Bone marrow (tissue), 2 donors: ENCODE measurements around the gene UQCRQ.

Experiments
- DNase-seq, 2 donors: peaks; one replicate each; lab custom pipeline; 2025; lab: John Stamatoyannopoulos, UW

Gene UQCRQ

DNA sequence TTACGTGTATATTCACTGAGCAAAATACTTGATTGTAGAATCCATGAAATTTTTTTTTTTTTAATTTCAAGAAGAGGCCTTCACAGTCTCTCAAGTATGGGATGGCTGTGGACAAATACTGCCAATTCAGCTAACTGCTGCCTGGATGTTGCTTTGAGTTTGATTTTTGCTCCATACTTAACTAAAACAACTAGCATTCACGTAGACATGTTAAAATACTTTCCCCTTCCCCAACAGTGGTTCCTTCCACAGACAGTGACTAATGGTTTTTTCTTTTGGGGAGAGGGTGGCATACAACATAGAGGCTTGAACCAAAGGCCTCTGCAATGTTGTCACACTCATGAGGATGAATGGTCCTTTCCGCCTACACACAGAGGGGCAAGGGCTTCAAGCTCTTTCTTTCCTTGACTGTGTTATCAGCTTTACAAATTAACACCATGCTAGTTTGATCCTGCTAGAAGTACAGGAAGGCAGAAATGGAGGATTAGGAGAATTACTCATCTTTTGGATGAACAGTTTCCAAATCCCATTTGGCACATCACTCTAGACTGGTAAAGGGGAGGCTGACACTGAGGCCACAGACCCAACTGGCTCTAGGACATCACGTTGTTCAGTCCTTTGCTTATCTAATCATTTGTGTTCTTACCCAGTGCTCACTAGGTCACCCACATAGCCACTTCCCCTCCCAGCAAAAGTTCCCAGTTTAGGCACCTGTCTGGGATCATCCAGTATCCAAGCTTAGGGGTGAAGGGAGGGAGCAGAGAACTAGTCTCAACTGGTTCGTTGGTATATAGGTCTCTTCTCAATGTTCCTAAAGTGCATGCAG, 5.2 kb downstream of the UQCRQ start:
- no peak for DNase-seq

DNA sequence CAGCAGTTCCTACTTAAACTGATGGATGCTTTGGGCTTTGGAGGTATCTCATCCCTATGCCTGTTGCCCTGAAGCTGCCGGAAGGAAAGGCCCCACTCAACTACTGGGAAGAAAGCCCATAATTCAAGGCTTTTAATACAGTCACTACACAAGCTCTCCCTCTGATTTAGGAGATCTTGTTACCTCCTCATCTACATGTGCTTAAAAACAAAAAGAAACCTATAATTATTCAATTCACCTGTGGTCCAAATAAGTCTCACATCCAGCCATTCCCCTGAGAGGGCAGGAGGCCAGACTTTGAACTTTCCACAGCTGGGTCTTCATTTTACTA, 6.3 kb downstream of the UQCRQ start:
- DNase-seq = no peak

DNA sequence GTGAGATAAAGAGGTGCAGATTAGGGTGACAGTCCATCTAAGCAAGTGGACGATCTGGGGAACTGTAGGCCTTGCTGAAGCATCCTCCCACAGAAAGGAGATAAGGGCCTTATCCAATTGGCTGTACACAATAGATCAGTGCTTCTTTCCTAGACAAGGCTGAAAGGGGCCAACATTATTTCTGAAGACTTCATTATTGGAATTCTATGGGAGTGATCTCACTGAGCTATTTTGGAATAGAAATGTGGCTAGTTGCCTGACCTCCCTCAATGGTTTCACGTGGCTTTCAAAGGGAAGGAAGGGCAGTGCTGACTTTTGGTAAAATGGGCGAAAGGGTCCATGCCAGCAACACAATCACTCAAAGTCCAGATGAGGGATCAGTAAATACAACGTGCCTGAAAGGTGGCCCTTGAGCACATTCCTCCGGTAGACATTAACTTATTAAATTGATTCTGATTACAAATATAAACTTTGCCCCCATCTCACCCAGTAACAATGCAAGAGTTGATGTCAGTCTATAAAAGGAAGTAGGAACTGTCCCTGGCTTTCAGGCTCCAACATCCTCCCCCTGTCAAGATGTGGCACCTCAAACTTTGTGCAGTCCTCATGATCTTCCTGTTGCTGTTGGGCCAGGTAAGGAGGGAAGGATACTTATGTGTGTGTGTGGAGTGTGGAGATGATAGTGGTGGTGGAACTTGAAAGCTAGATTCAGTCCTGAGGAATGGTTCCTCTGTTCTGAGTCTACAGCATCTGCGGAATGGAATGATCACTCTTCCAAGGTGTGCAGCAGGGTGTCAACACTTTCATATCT, 6.9 kb downstream of the UQCRQ start, which contains the start of gene LEAP2:
LEAP2 (plus strand) TSS at position 550 of the 811 bp plus-strand sequence; CDS start at position 577, 27 bp downstream.
- DNase-seq = no peak

DNA sequence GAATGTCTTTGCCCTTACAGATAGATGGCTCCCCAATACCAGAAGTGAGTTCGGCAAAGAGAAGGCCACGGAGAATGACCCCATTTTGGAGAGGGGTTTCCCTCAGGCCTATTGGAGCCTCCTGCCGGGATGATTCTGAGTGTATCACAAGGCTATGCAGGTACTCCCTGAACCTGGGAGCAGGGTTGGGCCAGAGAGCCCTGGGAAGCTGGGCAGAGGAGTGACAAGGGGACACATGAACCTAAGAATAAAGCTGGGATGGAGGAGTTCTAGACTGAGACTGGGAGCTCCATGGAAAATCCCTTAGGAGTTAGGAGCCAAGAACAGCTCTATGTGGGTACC, 7.5 kb downstream of the UQCRQ start:
- DNase-seq = no peak

DNA sequence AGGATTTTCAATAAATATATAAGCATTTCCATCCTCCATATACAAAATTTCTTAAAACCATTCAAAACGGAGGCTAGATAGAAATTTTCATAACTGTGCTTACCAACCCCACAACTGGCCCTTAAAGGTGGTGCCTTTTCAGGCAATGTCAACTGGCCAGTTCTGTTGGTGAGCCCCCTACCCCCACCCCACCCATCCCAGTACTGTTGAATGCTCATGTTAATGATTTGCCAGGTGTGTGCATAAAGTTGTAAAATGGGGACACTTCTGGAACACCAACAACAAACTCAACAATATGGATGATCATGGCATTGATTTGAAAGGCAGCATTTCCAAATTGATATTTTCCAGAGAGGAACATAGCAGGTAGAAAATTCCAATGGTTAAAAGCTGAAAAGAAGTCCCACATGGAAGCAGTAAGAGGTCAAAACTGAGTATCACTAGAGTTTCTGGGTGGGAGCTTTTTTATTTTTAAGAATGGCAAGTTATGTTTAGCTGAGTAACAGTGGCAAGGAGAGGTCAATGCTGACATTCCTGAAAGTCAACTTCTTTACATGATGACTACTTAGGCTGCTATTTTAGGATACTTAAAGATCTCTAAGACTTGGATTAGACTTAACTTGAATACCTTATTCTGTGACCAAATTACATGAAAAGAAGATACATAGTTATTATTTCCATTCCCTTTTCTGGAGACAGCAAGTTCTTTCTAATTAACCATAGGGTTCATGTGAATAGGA, 9.7 kb downstream of the UQCRQ start:
- no peak for DNase-seq

DNA sequence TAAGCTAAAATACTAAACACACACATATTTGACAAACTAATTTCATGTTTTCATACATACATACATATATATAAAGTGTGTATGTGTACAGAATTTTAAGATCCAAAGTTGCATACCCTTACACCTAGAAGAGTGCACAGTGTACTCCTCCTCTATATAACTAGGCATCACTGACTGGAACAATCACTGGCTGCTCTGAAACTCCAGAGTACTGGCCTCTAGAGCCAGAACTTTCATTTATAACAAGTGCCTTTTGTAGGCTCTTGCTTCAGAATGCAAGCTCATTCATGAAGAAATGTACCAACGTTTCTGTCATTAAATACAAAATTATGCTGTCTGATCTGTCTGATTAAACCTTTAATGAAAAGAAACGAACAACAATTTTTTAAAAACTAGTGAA, 11.0 kb downstream of the UQCRQ start:
- DNase-seq = no peak

DNA sequence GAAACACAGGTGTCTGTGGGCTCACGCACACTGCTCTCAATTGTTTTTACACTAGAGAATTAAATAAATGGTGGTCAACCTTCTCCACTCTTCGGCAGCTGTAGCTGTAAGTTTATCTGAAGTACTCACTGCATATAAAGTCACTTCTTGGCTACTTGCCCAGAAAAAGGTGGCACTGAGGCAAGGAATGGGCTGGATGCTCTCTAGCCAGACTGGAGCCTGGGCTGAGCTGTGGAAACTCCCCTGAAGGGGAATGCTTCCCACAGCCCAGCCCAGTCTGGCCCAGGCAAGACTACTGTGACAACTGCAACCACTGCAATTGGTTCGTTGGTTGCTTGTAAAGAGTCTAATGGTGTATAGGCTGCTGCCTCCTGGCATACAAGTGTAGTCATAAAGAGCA, 11.5 kb downstream of the UQCRQ start:
- DNase-seq = no peak

DNA sequence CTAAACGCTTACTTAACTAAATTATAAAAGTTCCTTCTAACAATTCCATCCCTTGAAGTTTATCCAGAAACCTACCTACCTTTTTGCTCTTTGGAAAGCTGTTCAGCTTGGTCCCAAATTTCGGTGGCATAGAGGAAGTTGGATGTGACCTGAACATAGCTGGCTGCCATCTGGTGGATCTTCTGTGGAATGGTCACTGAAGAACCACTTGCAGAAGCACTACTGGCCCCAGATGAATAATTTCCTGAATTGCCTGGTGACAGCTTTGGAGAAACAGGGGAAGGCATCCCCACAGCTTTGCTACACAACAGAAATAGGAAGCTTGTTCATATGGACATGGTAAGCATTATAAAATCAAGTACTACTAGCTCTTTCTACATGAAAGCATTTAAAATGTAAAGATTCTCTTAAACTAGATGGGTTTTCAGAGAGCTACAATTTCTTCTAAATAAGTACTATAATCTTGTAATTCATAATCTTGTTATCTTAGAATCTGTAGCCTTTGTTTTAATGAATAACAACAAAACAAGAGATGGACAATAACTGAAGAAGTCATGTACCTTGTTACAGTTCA, 16.9 kb downstream of the UQCRQ start:
- DNase-seq = peak in 1 of 2 donors; percentile 54

DNA sequence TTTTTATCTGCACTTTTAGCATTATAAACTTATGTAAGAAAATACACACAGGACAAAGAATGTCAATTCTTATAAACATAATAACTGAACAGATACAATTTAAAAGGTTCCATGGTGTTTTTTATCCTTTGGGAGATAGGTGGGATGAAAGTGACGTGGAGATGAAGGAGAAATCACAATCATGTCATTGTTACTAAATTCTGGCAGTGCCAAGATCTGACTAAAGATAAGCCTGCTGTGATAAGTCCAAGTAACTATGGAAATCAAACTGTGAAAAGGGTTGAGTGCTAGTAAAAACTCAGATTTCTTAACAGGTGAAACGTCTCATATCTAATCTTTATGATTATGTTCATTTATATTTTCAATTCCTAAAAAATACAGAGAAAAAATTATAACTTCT, 18.1 kb downstream of the UQCRQ start:
- no peak for DNase-seq

DNA sequence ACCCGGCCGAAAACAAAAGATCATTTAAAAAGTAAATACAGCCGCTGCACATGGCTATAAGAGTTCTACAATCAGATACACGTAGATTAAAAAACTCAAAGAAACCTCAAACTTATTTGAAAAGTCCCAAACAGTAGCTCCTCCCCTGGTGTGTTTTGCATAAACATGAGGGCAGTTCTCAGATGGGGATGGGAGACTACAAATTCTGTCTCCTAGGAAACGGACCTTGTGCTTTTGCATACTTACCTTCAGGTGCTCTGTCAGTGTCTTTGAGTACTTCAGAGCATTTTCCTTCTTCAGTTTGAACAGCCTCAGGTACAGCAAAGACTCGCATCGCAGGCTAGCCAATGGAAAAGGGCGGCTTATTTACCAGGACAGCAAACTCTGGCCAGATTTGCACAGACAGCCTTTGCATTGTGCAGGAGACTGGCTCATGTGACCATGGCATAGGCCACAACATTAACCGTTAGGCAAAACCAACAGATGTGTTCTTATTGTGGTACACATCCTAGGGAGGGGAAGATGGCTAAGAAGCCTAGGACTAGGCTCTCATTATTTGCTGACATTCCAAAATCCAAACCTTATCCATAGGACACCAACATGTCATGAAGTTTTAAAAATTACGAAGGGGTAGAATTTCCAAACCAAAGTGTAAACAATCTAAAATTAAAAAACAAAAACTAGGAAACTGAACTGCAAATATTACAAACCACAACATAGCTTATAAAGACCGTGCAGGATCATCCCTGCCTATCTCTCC, 19.8 kb downstream of the UQCRQ start:
- no peak for DNase-seq

DNA sequence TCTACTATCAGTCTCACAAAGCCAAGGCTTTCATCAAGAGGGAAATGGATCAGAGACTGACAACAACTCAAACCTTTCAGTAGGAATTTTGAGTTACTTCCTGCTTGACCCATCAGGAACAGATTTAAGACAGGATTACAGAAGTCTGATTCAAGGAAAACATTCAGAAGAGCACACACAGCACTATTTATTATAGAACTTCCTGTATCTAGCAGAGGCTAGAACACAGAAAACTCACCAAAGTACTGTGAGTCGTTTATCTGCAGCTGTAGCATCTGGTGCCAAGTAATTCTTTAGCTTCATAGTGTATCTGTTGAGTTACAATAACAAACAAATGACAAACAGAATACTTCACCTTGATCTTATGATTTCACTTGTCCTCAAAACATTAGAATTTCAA, 20.8 kb downstream of the UQCRQ start:
- DNase-seq = no peak

DNA sequence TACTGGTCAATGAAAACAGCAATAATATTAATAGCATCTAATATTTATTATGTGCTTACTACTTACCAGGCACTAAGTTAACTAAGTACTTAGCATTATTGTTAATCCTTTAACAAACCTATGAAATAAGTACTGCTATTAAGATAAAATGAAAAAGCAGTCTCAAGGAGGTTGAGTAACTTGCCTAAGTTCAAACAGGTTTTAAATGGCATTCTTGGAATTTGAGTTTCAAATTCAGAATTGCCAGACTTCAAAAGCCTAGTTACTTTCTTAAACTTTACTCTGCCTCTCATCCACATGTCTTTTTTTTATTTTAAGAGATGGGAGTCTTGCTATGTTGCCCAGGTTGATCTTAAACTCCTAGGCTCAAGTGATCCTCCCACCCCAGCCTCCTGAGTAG, 23.1 kb downstream of the UQCRQ start:
- DNase-seq = no peak

DNA sequence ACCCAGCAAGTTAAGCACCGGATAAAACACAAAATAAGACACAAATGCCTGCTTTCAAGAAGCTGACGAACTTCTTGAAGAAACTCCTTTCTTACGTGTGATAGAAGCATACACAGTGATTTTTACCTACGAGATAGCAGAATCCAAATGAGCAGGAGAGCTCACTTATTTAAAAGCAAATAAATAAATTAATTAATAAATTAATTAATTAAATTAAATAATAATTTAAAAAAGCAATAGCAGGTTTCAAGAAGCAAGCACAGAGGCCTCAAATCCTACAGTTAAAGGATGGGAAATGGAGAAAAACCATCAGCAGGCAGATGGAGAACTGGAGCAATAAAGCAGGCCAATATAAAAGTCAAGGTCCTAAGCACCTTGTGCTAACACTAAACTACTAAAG, 24.4 kb downstream of the UQCRQ start:
- DNase-seq = no peak

DNA sequence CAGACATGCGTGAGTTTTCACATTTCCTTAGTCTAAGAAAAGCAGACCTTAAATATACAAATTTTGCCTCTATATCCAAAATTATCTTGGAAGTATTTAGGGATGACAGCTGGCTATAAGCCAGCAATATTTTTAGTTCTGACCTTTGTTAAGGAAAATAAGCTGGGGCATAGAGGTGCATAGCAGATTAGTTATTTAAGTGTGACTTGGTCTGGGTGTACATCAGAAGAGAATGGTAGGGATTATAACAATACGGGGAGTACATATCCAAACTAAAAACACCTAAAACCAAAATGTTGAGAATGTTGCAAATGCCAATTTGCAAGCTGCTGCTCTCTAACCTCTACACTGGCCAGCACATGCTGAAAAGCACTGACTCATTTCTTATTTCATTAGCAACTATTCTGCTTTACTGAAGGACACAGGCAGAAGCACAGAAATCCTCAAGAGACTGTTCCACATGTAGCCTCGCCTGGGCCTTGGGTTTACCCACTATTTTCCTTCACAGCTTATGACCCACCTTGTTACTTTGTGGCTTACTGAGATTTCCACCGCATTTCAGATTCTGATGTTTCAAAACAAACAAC, 29.4 kb downstream of the UQCRQ start:
- no peak for DNase-seq

DNA sequence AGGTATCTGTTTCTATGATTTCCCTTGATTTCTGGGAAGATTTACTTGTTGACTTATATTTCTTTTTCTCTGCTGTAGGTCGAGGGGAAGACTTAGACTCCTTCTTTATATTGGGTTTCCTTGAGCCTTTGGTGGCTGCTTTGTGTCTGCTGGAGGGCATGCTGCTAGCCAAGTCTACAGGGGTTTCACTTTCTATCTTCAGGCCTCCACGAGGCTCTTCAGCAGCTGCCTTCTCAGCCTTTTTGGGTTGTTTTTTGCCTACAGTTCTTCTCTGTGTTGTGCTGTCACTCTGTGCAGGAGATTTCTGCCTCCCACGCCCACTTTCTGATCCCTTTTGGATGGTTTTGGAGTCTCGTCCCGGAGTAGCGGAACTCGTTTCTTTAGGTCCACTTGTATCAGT, 30.2 kb downstream of the UQCRQ start:
- no peak for DNase-seq

DNA sequence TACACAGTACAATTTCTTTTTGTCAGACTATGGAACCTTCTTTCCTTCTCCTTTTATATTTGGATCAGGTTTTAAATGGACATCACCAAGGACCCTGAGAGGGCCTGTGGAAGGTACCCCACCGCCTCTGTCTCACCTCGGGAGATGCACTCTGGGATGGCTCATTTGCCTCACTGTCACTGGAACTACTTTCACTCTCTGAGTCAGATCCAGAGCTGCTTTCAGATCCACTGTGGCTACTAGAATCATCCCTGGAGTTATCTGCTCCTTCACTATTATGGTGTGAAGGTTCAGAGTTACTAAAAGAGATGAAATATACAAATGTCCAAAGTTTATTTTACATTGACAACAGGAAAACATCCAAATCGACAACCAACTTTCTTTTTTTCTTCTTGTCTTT, 31.7 kb downstream of the UQCRQ start:
- DNase-seq = no peak

DNA sequence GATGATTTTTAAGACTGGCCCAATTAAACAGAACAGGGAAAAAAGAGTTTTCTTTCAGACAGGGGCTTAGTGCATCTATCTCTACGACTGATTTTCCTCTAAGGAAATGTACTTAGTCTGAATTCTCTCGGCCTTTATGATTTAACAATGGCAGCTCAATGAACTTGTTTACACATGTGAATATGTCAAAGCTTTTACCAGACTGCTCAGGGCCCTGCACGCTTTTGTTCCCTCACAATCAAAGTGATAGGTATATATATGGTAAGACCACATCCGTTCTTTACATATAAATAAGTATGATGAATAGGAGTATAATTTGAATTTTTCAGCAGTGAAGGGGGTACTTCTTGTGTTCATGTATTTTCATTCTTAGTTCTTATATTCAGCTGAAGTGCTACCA, 34.6 kb downstream of the UQCRQ start:
- DNase-seq = no peak

DNA sequence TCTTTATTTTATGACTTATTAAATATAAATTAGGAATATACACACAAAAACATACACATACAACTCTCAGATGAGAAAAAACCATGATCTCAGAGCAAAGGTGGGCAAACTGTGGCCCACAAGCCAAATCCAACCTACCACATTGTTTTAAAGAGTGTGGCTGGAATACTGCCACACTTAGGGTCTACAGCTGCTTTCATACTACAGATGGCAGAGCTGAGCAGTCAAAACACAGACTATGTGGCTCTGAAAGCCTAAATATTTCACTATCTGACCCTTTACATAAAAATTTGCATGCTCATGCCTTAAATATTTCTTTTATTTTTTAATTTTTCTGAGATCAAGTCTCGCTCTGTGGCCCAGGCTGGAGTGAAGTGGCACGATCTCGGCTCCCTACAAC, 35.3 kb downstream of the UQCRQ start:
- DNase-seq = no peak

DNA sequence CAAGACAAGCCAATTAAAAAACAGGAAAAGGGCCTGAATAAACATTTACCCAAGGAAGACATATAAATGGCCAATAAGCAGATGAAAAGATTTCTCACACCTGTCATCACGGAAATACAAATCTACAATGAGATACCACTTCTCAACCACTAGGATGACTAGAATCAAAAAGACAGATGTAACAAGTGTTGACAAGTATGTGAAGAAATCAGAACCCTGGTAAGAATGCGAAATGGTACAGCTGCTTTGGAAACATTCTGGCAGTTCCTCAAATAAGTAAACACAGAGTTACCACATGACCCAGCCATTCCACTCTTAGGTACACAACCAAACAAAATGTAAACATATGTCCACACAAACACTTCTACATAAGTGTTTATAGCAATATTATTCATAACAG, 39.5 kb downstream of the UQCRQ start:
- DNase-seq = no peak

DNA sequence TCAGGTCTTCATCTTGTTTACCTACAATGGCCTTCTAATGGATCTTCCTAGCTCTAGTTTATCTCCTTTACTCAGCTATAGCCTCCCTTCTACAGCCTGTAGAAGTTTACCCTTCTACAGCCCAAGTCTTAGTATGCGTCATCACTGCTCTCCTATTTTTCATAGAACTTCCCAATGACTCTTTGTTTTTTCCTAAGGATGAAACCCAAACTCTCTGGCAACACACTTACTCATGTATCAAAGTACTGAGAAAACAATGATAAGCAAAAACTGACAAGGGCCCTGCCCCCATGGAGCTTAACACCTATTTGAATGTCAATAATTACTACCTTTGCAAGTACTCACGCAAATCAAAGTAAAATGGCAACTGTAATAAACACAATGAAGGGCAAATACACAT, 40.7 kb downstream of the UQCRQ start:
- DNase-seq = no peak

DNA sequence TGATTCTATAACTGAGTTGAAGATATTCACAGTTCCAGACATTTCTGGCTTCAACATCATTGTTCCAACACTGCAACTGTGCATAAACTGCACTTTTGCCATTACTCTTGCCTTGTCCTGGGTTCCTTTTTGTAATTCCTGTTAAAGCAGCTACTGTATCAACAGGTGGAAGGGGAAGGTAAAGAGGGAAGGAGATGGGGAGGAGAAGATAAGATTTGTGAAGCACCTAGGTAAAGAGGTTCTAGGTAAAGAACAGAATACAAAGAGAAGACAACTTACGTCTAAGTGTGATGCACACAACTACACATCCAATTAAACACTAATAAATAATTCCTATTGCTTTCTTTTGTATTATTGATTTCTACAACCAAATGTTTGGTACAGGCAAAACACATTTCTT, 43.3 kb downstream of the UQCRQ start:
- DNase-seq = no peak
